ENCODE data around the gene EMC10.

Gene EMC10

GRCh38 chr19:50494186-50495019 is 18.1 kb downstream of the EMC10 start:
- H3K4me3 ChIP-seq (ENCODE audit: low read depth, low read length): no peak overlapping the region
- no peak for TF ChIP-seq CTCF (IDR thresholded peaks at IDR 0.05; ENCODE audit: low read depth, low read length, missing control alignments)
- DNase-seq (ENCODE audit: low read depth): no peak
- in situ Hi-C loops (cut with HindIII; ENCODE audit: low sequenced_read_pairs): no loop called here

- in situ Hi-C loops (cut with HindIII; ENCODE audit: low sequenced_read_pairs): no loop called here
- no peak for TF ChIP-seq CTCF (IDR thresholded peaks at IDR 0.05; ENCODE audit: low read depth, low read length, missing control alignments)
- no peak for DNase-seq (ENCODE audit: low read depth)
- no peak overlapping the region for H3K4me3 ChIP-seq (ENCODE audit: low read depth, low read length)
These were observed 18.8 kb downstream of the EMC10 start for GRCh38 chr19:50495020-50495531.

GRCh38 chr19:50496189-50497021 is 20.1 kb downstream of the EMC10 start:
- TF ChIP-seq CTCF (IDR thresholded peaks at IDR 0.05; ENCODE audit: low read depth, low read length, missing control alignments): no peak
- H3K4me3 ChIP-seq (ENCODE audit: low read depth, low read length): no peak overlapping the region
- in situ Hi-C loops (cut with HindIII; ENCODE audit: low sequenced_read_pairs): no loop called here
- DNase-seq (ENCODE audit: low read depth): no peak

- in situ Hi-C loops (cut with HindIII; ENCODE audit: low sequenced_read_pairs): no loop called here
- DNase-seq (ENCODE audit: low read depth): no peak
- no peak for TF ChIP-seq CTCF (IDR thresholded peaks at IDR 0.05; ENCODE audit: low read depth, low read length, missing control alignments)
- no peak overlapping the region for H3K4me3 ChIP-seq (ENCODE audit: low read depth, low read length)
These were observed 20.7 kb downstream of the EMC10 start for GRCh38 chr19:50497022-50497405.

GRCh38 chr19:50498219-50499056 is 22.1 kb downstream of the EMC10 start:
- no peak for DNase-seq (ENCODE audit: low read depth)
- in situ Hi-C loops (cut with HindIII; ENCODE audit: low sequenced_read_pairs): no loop called here
- no peak for TF ChIP-seq CTCF (IDR thresholded peaks at IDR 0.05; ENCODE audit: low read depth, low read length, missing control alignments)
- H3K4me3 ChIP-seq (ENCODE audit: low read depth, low read length): no peak overlapping the region
